DLD1 (cell line): ENCODE data around the gene GRAMD1B.

Experiments used
- in situ Hi-C: cut with HindIII; loops from 2 replicates; pipeline ENCODE4 v1.10.0; 2017; ENCODE audit warnings: low sequenced_read_pairs

The GRAMD1B gene

DNA sequence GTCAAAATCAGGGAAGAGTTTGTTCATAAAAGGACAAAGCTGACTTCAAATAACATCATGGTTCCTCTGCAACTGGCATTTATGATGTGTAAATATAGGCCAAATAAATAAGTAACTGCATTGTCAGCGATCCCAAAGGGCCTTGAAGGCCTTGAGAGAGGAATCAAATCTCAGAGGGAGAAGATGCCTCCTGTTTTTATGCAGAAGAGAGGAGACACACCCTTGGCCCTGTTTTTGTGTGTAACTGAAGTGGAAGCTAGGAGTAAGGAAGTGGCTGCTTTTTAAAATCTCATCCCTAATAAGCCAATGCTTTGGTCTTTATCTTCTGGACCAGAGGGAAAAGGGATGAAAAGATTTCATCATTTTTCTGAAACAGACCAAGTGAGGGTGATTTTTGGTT, 240.0 kb downstream of the GRAMD1B start:
- in situ Hi-C loops, result no loop called here

DNA sequence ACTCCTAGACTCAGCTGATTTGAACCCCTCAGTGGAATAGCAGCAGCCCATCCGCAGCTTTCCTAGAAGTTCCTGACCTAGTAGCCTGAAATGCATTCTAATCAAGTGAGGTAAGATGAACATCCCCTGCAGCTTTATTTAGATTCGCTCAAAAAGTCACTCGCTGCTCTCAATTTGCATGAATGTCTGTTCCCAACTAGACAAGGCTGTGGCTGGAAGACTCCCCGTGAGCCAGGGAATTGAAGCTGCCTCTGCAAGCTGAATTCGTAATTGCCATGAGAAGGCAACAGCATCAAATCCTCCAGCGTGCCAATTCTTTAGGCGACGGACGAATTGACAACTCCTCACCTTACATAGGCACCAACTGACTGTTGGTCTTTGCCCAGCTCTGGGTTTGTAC, 241.5 kb downstream of the GRAMD1B start:
- in situ Hi-C loops, result no loop called here

DNA sequence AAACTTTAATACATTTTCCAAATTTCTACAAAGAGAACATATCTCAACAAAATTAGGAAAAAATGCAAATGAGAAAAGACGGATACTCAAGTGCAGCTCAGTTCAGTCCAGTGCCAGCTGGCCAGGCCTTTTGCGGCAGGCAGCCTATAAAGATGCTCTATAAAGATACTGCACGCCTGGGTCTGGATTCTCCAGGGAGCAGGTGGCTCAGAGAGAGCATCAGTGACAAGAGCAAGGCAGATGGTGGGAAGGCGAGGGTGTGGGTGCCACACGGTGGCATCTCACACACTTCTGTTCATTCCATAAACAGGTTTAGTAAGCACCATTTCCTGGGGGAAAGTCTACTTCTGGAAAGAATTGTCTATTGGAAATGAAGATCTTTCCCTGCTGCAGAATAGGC, 242.5 kb downstream of the GRAMD1B start:
- in situ Hi-C loops, result no loop called here

DNA sequence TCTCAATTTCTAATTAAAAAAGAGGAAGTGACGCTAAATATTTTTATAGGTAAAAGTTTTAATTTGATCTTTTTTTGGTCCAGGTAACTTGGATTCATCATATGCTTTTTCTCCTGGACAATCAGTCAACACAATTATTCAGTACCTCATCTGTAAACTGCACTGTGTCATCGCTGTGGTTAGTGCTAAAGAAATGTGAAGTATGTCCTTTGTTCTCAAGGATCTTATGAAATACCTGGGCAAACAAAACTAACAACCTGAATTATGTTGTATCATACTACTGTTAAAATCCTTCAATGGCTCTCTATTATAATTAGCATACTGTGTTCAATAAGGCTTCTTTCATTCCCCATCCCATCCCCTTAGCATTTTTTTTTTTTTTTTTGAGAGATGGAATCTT, 244.2 kb downstream of the GRAMD1B start:
- in situ Hi-C loops, result no loop called here
